PC-3 (cell line): ENCODE results near the gene PLXNC1.

Experiments
- EZH2 ChIP-seq: fragments of 300-600 bp; sonication (generic); IDR thresholded peaks from one replicate; pipeline ENCODE4 v1.6.1; 2017; ENCODE audit warnings: antibody characterized with exemption, mild to moderate bottlenecking, low read length; ENCODE audit not compliant: unreplicated experiment
- EZH2phosphoT487 ChIP-seq: fragments of 300-600 bp; sonication (generic); IDR thresholded peaks from 2 replicates; pipeline ENCODE4 v1.6.1; 2018; ENCODE audit warnings: mild to moderate bottlenecking, antibody characterized with exemption, low read length, borderline replicate concordance
- TF ChIP-seq, protein P1 (sequence below): fragments of 300-600 bp; sonication (generic); conservative IDR thresholded peaks from 2 replicates; pipeline ENCODE4 v1.5.1; 2017; ENCODE audit warnings: antibody characterized with exemption, low read depth, mild to moderate bottlenecking, low read length

- TF ChIP-seq, protein P1, sequence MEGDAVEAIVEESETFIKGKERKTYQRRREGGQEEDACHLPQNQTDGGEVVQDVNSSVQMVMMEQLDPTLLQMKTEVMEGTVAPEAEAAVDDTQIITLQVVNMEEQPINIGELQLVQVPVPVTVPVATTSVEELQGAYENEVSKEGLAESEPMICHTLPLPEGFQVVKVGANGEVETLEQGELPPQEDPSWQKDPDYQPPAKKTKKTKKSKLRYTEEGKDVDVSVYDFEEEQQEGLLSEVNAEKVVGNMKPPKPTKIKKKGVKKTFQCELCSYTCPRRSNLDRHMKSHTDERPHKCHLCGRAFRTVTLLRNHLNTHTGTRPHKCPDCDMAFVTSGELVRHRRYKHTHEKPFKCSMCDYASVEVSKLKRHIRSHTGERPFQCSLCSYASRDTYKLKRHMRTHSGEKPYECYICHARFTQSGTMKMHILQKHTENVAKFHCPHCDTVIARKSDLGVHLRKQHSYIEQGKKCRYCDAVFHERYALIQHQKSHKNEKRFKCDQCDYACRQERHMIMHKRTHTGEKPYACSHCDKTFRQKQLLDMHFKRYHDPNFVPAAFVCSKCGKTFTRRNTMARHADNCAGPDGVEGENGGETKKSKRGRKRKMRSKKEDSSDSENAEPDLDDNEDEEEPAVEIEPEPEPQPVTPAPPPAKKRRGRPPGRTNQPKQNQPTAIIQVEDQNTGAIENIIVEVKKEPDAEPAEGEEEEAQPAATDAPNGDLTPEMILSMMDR: no peak
- no peak for TF ChIP-seq EZH2phosphoT487
- TF ChIP-seq EZH2: no peak
These were observed 151.5 kb downstream of the PLXNC1 start for GRCh38 chr12:94299846-94300245.
